K562 (cell line): ENCODE results near the gene KBTBD12.

Experiments
- EP300 ChIP-seq: IDR thresholded peaks from 2 replicates; pipeline ENCODE4 v1.6.1; 2012; ENCODE audit warnings: low read length, improper control_type of control experiment
- REST ChIP-seq, 2 experiments: fragments of 450-650 bp; formaldehyde crosslinking in 1 of 2; IDR thresholded peaks; 2 replicates each; pipeline versions ENCODE4 v1.4.0 to v1.6.1; 2014 to 2020; ENCODE audit warnings: mild to moderate bottlenecking in 2 of 2, borderline replicate concordance in 1 of 2, low read depth in 1 of 2
- TEAD1 ChIP-seq, 2 experiments: fragments of 450-650 bp in 1 of 2; sonication (generic) in 1 of 2; formaldehyde crosslinking; IDR thresholded peaks; 2 replicates each; pipeline versions ENCODE4 v1.4.0 to v1.8.0; 2020 to 2022; ENCODE audit warnings: mild to moderate bottlenecking in 2 of 2, missing genetic modification reagents in 1 of 2

- TF ChIP-seq TEAD1 (CRISPR knock-in tag; IDR thresholded peaks at IDR 0.05) (no peak), EP300 (no peak), REST (IDR thresholded peaks at IDR 0.05; ENCODE audit: borderline replicate concordance) (no peak), REST (CRISPR knock-in tag; IDR thresholded peaks at IDR 0.05; ENCODE audit: low read depth) (no peak)
Observed at GRCh38 chr3:127992127-127992526, 77.1 kb downstream of the KBTBD12 start.
